Measurements from ENCODE around the gene AP2A2.

- TF ChIP-seq CTCF (IDR thresholded peaks at IDR 0.05) (no peak), EZH2 (IDR thresholded peaks at IDR 0.05; ENCODE audit: borderline replicate concordance, insufficient read depth, low read depth, low read length, poor library complexity, severe bottlenecking) (no peak)
Observed at GRCh38 chr11:1038921-1039320, 113.3 kb downstream of the AP2A2 start.

All from B cell (primary cell).